IPS-18a (cell line): ENCODE data around the gene FBXL2.

ENCODE experiments used
- H3K27ac ChIP-seq: one replicate; pipeline ENCODE4 v1.5.1; 2013; ENCODE audit warnings: low read length
- H3K27me3 ChIP-seq: one replicate; pipeline ENCODE4 v1.6.1; 2013; ENCODE audit warnings: mild to moderate bottlenecking, low read length; ENCODE audit not compliant: control insufficient read depth, insufficient read depth
- H3K36me3 ChIP-seq: one replicate; pipeline ENCODE4 v1.6.1; 2013; ENCODE audit warnings: low read depth, low read length; ENCODE audit not compliant: control insufficient read depth
- H3K4me1 ChIP-seq: one replicate; pipeline ENCODE4 v1.6.1; 2013; ENCODE audit warnings: low read depth, low read length; ENCODE audit not compliant: control insufficient read depth
- H3K4me3 ChIP-seq: one replicate; pipeline ENCODE4 v1.5.1; 2013; ENCODE audit warnings: low read length
- H3K9ac ChIP-seq: one replicate; pipeline ENCODE4 v1.6.1; 2013; ENCODE audit warnings: mild to moderate bottlenecking, low read length, moderate library complexity
- H3K9me3 ChIP-seq: one replicate; pipeline ENCODE4 v1.6.1; 2013; ENCODE audit warnings: low read depth, low read length; ENCODE audit not compliant: control insufficient read depth

FBXL2 gene

GRCh38 chr3:33277193-33277882 lies at the start of gene FBXL2:
Gene FBXL2 (plus strand): TSS chr3:33277442. CDS start chr3:33277513, 71 bp downstream.
- no peak within 1 kb of the TSS for H3K27ac ChIP-seq
- H3K9ac ChIP-seq, result no peak within 1 kb of the TSS
- H3K4me3 ChIP-seq, result peak within 1 kb of the TSS; percentile 61

GRCh38 chr3:33229066-33229465 lies 48.2 kb upstream of the FBXL2 start:
- Histone ChIP-seq H3K9me3 (no peaks in the 10 kb centered on the region), H3K27me3 (no peaks in the 10 kb centered on the region), H3K4me1 (no peaks in the 10 kb centered on the region), H3K27ac (no peak overlapping the region), H3K4me3 (no peak overlapping the region), H3K9ac (no peak overlapping the region), H3K36me3 (no peaks in the 10 kb centered on the region)

More at GRCh38 chr3:33277193-33277882, at the start of gene FBXL2:
- no peaks in the 10 kb centered on the region for H3K36me3 ChIP-seq
- no peaks in the 10 kb centered on the region for H3K4me1 ChIP-seq
- H3K27me3 ChIP-seq, result peaks cover 7% of the 10 kb centered on the region
- H3K9me3 ChIP-seq, result no peaks in the 10 kb centered on the region

DNA sequence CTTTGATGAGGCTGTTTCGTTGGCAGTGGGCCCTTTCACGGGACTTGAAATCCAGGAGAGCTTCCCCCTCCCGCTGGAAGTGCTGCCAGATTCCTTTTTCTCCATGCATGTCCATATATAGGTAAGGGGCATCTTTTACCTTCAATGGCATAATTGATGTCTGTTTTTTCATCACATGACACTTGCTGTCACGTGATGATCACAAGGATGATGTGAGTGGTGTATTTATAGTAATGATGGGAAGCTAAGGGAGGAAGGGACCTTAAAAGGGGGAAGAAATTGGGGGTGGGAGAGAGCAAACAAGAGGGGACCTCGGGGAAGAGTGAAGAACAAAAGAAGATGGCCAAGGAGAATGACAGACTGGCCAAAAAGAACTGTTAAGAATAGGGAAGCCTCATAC lies 47.3 kb upstream of the FBXL2 start:
- Histone ChIP-seq H3K36me3 (no peaks in the 10 kb centered on the region), H3K27me3 (no peaks in the 10 kb centered on the region), H3K27ac (no peak overlapping the region), H3K4me3 (no peak overlapping the region), H3K9me3 (no peaks in the 10 kb centered on the region), H3K9ac (no peak overlapping the region), H3K4me1 (no peaks in the 10 kb centered on the region)

DNA sequence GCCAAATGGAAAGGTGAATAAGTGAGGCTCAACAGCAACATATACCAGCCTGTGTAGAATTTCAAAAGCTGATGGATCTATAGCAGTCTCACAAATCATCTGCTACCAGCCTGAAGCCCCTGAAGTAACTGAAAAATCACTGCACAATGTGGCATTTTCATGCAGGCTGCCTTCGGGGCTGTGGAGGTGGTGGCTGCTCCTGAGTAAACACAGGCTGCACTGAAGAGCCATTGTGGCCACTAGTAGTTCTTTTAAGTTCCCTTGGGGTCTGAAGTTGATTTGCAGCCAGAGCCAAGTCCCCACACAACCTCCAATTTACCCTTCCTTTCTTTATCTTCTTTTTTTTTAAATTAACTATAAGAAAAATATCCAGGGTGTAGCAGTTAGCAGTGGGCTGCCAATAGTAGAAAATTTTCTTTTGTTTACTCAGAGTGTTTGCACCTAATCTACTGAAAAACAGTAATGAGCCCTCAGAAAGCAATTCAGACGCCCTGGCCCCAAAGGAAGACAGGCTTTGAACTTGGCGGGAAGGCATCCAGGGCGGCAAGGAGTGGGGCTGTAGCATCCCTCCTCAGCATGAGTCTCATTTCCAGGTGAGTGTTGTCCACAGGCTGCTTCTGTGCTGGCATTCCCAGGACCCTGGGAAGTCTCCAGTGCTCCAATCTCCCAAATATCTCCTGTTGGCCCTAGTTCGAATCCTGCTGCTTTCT lies 45.3 kb upstream of the FBXL2 start:
- Histone ChIP-seq H3K36me3 (no peaks in the 10 kb centered on the region), H3K9ac (no peak overlapping the region), H3K4me3 (no peak overlapping the region), H3K27ac (no peak overlapping the region), H3K4me1 (no peaks in the 10 kb centered on the region), H3K27me3 (no peaks in the 10 kb centered on the region), H3K9me3 (no peaks in the 10 kb centered on the region)

- Histone ChIP-seq H3K4me1 (no peaks in the 10 kb centered on the region), H3K9ac (no peak overlapping the region), H3K36me3 (no peaks in the 10 kb centered on the region), H3K4me3 (no peak overlapping the region), H3K9me3 (no peaks in the 10 kb centered on the region), H3K27ac (no peak overlapping the region), H3K27me3 (no peaks in the 10 kb centered on the region)
These were observed 43.4 kb upstream of the FBXL2 start for GRCh38 chr3:33233884-33234283.

- H3K9ac ChIP-seq, result no peak overlapping the region
- H3K36me3 ChIP-seq, result no peaks in the 10 kb centered on the region
- no peak overlapping the region for H3K27ac ChIP-seq
- no peak overlapping the region for H3K4me3 ChIP-seq
- no peaks in the 10 kb centered on the region for H3K27me3 ChIP-seq
- H3K4me1 ChIP-seq, result no peaks in the 10 kb centered on the region
- no peaks in the 10 kb centered on the region for H3K9me3 ChIP-seq
These were observed 41.2 kb upstream of the FBXL2 start for GRCh38 chr3:33236005-33236404.

DNA sequence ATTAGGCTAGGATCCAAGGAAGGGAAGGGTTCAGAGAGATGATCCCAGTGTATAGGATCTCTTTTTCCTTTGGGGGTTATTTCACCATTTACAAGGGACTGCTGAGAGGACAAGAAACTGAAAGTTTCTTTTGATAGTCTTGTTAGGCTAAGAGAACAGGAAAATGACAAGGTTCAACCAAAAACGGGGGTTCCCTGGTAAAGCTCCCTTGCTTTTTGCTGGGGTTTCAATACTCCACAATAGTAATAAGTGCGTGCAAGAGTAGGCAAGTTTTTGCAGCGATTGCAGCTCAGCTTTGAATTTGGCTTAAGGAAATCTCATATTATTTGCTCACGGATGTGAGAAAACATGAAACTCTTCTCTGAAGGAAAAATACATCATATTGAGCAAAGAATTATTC lies 39.8 kb upstream of the FBXL2 start:
- H3K4me1 ChIP-seq, result no peaks in the 10 kb centered on the region
- H3K36me3 ChIP-seq, result no peaks in the 10 kb centered on the region
- no peaks in the 10 kb centered on the region for H3K27me3 ChIP-seq
- no peaks in the 10 kb centered on the region for H3K9me3 ChIP-seq
- no peak overlapping the region for H3K4me3 ChIP-seq
- H3K9ac ChIP-seq, result no peak overlapping the region
- H3K27ac ChIP-seq, result no peak overlapping the region

DNA sequence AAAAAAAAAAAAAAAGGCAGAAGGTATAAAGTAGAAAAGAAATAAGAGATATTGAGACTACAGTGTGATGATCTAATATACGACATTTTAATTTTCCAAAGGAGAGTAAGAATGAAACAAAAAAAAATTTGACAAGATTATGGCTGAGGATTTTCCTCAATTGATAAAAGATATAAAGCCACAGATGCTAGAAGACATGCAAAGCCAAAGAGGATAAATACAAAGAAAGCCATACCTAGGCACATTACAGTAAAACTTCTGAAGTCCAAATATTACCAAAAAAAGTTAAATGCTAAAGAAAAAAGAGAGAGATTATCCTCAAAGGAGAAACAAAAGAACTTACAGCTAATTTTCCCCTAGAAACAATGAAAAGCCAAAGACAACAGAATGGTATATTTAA lies 38.3 kb upstream of the FBXL2 start:
- Histone ChIP-seq H3K9ac (no peak overlapping the region), H3K36me3 (no peaks in the 10 kb centered on the region), H3K27ac (no peak overlapping the region), H3K27me3 (no peaks in the 10 kb centered on the region), H3K4me3 (no peak overlapping the region), H3K9me3 (no peaks in the 10 kb centered on the region), H3K4me1 (no peaks in the 10 kb centered on the region)

DNA sequence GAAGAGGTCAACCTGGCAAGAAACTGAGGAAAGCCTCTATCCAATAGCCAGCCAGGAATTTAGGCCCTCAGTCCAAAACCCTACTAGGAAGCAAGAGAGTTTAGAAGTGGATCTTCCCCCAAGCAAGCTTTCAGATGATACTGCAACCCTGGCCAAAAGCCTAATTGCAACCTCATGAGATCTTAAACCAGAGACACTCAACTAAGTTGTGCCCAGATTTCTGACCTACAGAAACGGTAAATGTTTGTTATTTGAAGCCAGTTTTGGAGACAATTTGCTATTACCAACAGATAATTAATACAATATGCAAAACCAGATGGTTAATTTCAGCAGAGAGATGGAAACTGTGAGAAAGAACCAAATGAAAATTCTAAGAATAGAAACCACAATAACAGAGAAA lies 37.0 kb upstream of the FBXL2 start:
- Histone ChIP-seq H3K27ac (no peak overlapping the region), H3K4me3 (no peak overlapping the region), H3K27me3 (no peaks in the 10 kb centered on the region), H3K4me1 (no peaks in the 10 kb centered on the region), H3K9me3 (no peaks in the 10 kb centered on the region), H3K9ac (no peak overlapping the region), H3K36me3 (no peaks in the 10 kb centered on the region)

DNA sequence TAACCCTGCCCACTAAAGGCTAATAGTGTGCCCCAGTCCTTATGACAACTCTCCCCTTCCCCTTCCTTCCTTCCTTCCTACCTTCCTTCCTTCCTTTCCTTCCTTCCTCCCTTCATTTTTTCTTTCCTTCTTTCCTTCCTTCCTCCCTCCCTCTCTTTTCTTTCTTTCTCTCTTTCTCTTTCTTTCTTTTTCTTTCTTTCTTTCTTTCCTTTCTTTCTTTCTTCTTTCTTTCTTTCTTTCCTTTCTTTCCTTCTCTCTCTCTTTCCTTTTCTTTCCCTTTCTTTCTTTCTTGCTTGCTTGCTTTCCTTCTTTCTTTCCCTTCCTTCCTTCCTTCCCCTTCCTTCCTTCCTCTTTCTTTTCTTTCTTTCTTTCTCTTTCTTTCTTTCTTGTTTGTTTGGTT lies 30.5 kb upstream of the FBXL2 start:
- H3K9me3 ChIP-seq, result no peaks in the 10 kb centered on the region
- H3K9ac ChIP-seq, result no peak overlapping the region
- H3K36me3 ChIP-seq, result no peaks in the 10 kb centered on the region
- no peaks in the 10 kb centered on the region for H3K4me1 ChIP-seq
- H3K27me3 ChIP-seq, result no peaks in the 10 kb centered on the region
- no peak overlapping the region for H3K27ac ChIP-seq
- no peak overlapping the region for H3K4me3 ChIP-seq

DNA sequence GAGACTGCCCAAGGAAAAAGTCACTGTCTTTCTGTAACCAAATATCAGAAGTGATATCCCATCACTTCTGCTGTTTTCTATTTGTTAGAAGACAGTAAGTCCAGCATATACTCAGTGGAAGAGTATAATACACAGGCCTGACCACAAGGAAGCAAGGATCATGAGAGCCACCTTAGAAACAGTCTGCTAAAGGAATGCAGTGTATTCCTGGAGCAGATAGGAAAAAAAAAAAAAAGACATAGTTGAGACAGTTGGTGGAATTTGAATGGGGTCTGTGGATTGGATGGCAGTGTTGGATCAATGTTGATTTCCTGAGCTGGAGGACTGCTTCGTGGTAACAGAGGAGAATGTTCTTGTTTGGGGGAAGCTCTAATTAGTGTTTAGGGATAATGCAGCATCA lies 26.5 kb upstream of the FBXL2 start:
- no peak overlapping the region for H3K9ac ChIP-seq
- H3K4me1 ChIP-seq, result no peaks in the 10 kb centered on the region
- no peaks in the 10 kb centered on the region for H3K36me3 ChIP-seq

DNA sequence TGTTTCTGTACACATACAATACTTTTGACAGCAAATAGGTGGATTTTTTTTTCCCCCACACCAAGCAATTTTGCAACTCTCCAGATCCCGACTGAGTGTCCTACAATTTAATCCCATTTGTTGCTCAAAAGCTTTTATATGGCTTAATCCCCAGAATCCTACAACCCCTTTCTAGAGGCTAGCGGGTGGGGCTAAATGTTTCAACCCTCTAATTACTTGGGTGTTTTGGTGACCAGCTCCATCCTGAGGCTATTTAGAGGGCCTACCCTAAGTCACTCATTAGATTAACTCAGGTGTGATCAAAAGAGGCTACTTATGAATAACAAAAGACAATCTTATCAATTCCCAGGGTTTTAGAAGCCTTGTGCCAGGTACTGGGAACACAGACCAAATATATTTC lies 21.0 kb upstream of the FBXL2 start:
- Histone ChIP-seq H3K9me3 (no peaks in the 10 kb centered on the region), H3K4me3 (no peak overlapping the region), H3K4me1 (no peaks in the 10 kb centered on the region), H3K36me3 (no peaks in the 10 kb centered on the region), H3K27me3 (no peaks in the 10 kb centered on the region), H3K27ac (no peak overlapping the region), H3K9ac (no peak overlapping the region)

More for the DNA sequence above, 26.5 kb upstream of the FBXL2 start:
- Histone ChIP-seq H3K27ac (no peak overlapping the region), H3K4me3 (no peak overlapping the region), H3K9me3 (no peaks in the 10 kb centered on the region), H3K27me3 (no peaks in the 10 kb centered on the region)
